Bronchus fibroblast of lung (primary cell): Measurements from ENCODE around the gene NFKBIE. TPM values are rescaled to one million over a fixed set of nuclear protein-coding genes. Genes with fewer than 3 reads are reported as not detected.

Source experiments
- total RNA-seq: library from RNA; depleted of rRNA; stranded (reverse); fragments of >200 nt; gene quantifications from 2 replicates; pipeline ENCODE4 v1.2.3, GENCODE V29; 2015

The NFKBIE gene
- 10.6 and 17.0 TPM in 2 replicates for total RNA-seq

GRCh38 chr6:44265007-44265721, at the start of gene NFKBIE:
Gene NFKBIE (minus strand): TSS chr6:44265551. CDS start chr6:44265346, 205 bp downstream.

GRCh38 chr6:44312901-44313788, 47.8 kb upstream of the NFKBIE start, which contains the start of gene AARS2:
Gene AARS2 (minus strand): TSS chr6:44313347. CDS start chr6:44313323, 24 bp downstream.

GRCh38 chr6:44269921-44270525, 4.7 kb upstream of the NFKBIE start, which contains the start of gene TMEM151B:
Gene TMEM151B (plus strand): TSS chr6:44270450. CDS start chr6:44270743, 293 bp downstream.

GRCh38 chr6:44257025-44257752, 8.2 kb downstream of the NFKBIE start, which contains the start of gene SLC35B2:
Gene SLC35B2 (minus strand): TSS chr6:44257528. CDS start chr6:44257410, 118 bp downstream.

GRCh38 chr6:44246663-44247337, 18.6 kb downstream of the NFKBIE start, which contains the start of gene HSP90AB1:
Gene HSP90AB1 (plus strand): TSS chr6:44247101. CDS start chr6:44248630, 1,529 bp downstream.

GRCh38 chr6:44223319-44224028, 41.9 kb downstream of the NFKBIE start, which contains the start of gene SLC29A1:
Gene SLC29A1 (plus strand): TSS chr6:44223595. CDS start chr6:44227314, 3,719 bp downstream.

GRCh38 chr6:44216677-44217331, 48.5 kb downstream of the NFKBIE start, which contains the start of gene MYMX:
Gene MYMX (plus strand): TSS chr6:44216926. CDS start chr6:44217472, 546 bp downstream.

Other genes with a start within 250 kb of the NFKBIE start
- gene MRPL14, start 138.1 kb downstream of the NFKBIE start, total RNA-seq, result 63.8 and 65.4 TPM in 2 replicates
- gene TMEM63B, start 138.0 kb downstream of the NFKBIE start, total RNA-seq, result 16.5 and 18.8 TPM in 2 replicates
- gene CAPN11, start 106.7 kb downstream of the NFKBIE start, total RNA-seq, result not detected in 2 replicates
- not detected in 2 replicates for gene MYMX, start 48.6 kb downstream of the NFKBIE start, total RNA-seq
- 23.4 and 26.0 TPM in 2 replicates for gene SLC29A1, start 42.0 kb downstream of the NFKBIE start, total RNA-seq
- gene HSP90AB1, start 18.4 kb downstream of the NFKBIE start, total RNA-seq, result 935 and 976 TPM in 2 replicates
- gene SLC35B2, start 8.0 kb downstream of the NFKBIE start, total RNA-seq, result 85.9 and 88.7 TPM in 2 replicates
- under 0.01 TPM in 1 of 2 replicates, not detected in the other for gene TMEM151B, start 4.9 kb upstream of the NFKBIE start, total RNA-seq
- 17.0 and 18.1 TPM in 2 replicates for gene AARS2, start 47.8 kb upstream of the NFKBIE start, total RNA-seq
- gene SPATS1, start 77.1 kb upstream of the NFKBIE start, total RNA-seq, result not detected in 2 replicates
- gene CDC5L, start 122.2 kb upstream of the NFKBIE start, total RNA-seq, result 13.2 and 17.7 TPM in 2 replicates